Neural crest cell (in vitro differentiated cells): ENCODE results near the gene LRRC36. TPM values are rescaled to one million over a fixed set of nuclear protein-coding genes. Genes with fewer than 3 reads are reported as not detected.

Source experiments
- DNase-seq: peaks from one replicate; pipeline ENCODE4 v3.0.0; 2021; ENCODE audit warnings: low read depth, mixed read lengths, low spot score
- H3K27ac Mint-ChIP-seq: one replicate; pipeline ENCODE4 v1.8.0; 2021; ENCODE audit warnings: mild to moderate bottlenecking, mixed read lengths; ENCODE audit not compliant: unreplicated experiment
- H3K27me3 Mint-ChIP-seq: 2 replicates; pipeline ENCODE4 v1.8.0; 2021; ENCODE audit warnings: low read depth, mild to moderate bottlenecking, mixed read lengths
- H3K36me3 Mint-ChIP-seq: 2 replicates; pipeline ENCODE4 v1.8.0; 2021; ENCODE audit warnings: low read depth, mild to moderate bottlenecking, mixed read lengths
- H3K4me1 Mint-ChIP-seq: 2 replicates; pipeline ENCODE4 v1.8.0; 2021; ENCODE audit warnings: mixed read lengths
- H3K4me3 Mint-ChIP-seq: one replicate; pipeline ENCODE4 v1.8.0; 2021; ENCODE audit warnings: mild to moderate bottlenecking, mixed read lengths
- H3K9me3 Mint-ChIP-seq: 2 replicates; pipeline ENCODE4 v1.8.0; 2021; ENCODE audit warnings: mixed read lengths
- total RNA-seq: library from RNA; stranded (reverse); gene quantifications from 2 replicates; pipeline ENCODE4 v1.2.1, GENCODE V29; 2021
- TF ChIP-seq, protein P1 (sequence below): fragments of 200-600 bp; sonication (generic); conservative IDR thresholded peaks from 2 replicates; pipeline ENCODE4 v1.5.0; 2021; ENCODE audit warnings: antibody characterized with exemption, mild to moderate bottlenecking

Gene LRRC36
- total RNA-seq, 1 donor from 2014 or later: 0.21 TPM

DNA sequence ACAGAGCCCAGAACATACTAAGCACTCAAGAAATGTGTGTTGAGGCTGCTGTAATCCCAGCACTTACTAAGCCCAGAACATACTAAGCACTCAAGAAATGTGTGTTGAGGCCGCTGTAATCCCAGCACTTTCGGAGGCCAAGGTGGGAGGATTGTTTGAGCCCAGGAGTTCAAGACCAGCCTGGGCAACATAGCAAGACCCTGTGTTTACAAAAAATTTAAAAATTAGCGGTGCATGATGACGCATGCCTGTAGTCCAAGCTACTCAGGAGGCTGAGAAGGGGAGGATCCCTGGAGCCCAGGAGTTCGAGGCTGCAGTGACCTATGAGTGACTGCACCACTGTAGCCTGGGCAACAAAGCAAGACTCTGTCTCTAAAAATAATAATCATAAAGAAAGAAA lies 96.4 kb downstream of the LRRC36 start:
- Mint-ChIP-seq H3K4me1 (peaks cover 24% of the 10 kb centered on the region), H3K36me3 (no peaks in the 10 kb centered on the region), H3K9me3 (no peaks in the 10 kb centered on the region), H3K27me3 (peaks cover 44% of the 10 kb centered on the region), H3K4me3 (no peak overlapping the region), H3K27ac (no peak overlapping the region)
- TF ChIP-seq, protein P1, sequence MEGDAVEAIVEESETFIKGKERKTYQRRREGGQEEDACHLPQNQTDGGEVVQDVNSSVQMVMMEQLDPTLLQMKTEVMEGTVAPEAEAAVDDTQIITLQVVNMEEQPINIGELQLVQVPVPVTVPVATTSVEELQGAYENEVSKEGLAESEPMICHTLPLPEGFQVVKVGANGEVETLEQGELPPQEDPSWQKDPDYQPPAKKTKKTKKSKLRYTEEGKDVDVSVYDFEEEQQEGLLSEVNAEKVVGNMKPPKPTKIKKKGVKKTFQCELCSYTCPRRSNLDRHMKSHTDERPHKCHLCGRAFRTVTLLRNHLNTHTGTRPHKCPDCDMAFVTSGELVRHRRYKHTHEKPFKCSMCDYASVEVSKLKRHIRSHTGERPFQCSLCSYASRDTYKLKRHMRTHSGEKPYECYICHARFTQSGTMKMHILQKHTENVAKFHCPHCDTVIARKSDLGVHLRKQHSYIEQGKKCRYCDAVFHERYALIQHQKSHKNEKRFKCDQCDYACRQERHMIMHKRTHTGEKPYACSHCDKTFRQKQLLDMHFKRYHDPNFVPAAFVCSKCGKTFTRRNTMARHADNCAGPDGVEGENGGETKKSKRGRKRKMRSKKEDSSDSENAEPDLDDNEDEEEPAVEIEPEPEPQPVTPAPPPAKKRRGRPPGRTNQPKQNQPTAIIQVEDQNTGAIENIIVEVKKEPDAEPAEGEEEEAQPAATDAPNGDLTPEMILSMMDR: no peak
- no peak for DNase-seq

DNA sequence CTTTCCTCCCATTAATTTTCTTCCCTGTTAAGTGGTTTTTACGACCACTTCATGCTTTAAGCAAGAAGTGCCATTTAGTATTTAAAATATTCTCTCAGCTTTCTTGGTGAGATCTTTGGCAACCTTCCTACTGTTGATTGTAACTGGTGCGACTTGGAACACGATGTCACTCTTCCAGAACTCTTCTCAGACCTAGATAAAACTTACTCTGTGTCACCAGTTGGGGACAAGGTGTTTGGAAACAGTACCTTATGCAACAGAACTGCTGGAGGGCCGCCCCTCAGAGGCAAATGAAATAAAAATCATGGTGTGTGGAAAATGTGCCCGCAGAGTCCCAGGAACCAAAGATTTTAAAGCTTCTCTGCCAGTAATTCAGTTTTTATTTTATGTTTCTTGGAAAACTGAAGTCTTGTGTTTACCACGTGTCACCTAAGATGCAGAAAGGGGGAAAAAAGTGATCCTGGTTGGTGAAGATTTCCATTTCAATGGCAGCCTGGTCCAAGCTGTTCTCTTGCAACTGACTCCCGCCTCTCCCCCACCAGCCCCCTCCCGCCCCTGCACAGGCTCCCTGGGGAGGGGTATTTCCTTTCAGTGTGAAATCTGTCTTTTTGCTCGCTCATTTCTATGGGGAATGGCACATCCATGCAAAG lies 97.1 kb downstream of the LRRC36 start:
- Mint-ChIP-seq H3K27ac (no peak overlapping the region), H3K4me3 (no peak overlapping the region), H3K36me3 (no peaks in the 10 kb centered on the region), H3K27me3 (peaks cover 51% of the 10 kb centered on the region), H3K9me3 (no peaks in the 10 kb centered on the region), H3K4me1 (peaks cover 24% of the 10 kb centered on the region)
- TF ChIP-seq, protein P1: no peak
- DNase-seq: no peak

DNA sequence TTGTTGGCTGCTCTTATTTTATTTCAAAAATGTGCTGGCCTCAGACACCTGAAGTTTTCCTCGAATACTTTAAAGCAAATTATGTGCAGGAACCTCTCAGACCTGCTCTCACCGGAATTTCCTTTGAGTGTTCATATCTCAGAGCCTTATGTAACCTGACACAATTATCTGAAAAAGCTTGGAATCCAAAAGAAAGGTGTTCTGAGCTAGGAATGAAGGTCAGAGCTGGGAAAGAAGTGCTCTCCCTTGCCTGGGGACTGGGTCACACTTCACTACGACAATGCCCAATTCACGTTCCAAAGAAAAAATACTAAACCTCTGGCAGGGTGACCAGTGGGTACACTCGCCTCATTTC lies 97.6 kb downstream of the LRRC36 start:
- Mint-ChIP-seq H3K27me3 (peaks cover 55% of the 10 kb centered on the region), H3K36me3 (no peaks in the 10 kb centered on the region), H3K4me3 (no peak overlapping the region), H3K4me1 (peaks cover 23% of the 10 kb centered on the region), H3K9me3 (no peaks in the 10 kb centered on the region), H3K27ac (no peak overlapping the region)
- TF ChIP-seq, protein P1: no peak
- no peak for DNase-seq

DNA sequence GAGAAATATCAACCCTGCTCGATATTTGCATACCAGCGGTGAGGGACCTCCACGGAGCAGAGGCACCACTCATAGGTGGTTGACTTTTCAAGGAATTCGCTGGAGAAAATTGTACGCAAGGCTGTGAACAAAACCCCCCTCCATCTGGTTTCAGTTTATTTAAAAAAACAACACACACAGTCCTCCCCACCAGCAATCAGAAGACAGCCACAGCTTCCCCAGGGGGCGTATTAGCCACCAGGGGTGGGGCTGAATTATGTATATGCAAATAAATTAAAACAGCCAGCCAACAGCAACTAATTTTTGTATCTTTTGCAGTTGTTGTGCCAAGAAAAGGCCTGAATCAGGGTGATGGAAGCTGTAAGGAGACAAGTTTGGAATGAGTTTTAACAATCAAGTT lies 98.4 kb downstream of the LRRC36 start:
- peaks cover 62% of the 10 kb centered on the region for H3K27me3 Mint-ChIP-seq
- TF ChIP-seq, protein P1: no peak
- no peaks in the 10 kb centered on the region for H3K36me3 Mint-ChIP-seq
- no peak overlapping the region for H3K4me3 Mint-ChIP-seq
- peaks cover 17% of the 10 kb centered on the region for H3K4me1 Mint-ChIP-seq
- H3K9me3 Mint-ChIP-seq: no peaks in the 10 kb centered on the region
- DNase-seq: no peak
- no peak overlapping the region for H3K27ac Mint-ChIP-seq

DNA sequence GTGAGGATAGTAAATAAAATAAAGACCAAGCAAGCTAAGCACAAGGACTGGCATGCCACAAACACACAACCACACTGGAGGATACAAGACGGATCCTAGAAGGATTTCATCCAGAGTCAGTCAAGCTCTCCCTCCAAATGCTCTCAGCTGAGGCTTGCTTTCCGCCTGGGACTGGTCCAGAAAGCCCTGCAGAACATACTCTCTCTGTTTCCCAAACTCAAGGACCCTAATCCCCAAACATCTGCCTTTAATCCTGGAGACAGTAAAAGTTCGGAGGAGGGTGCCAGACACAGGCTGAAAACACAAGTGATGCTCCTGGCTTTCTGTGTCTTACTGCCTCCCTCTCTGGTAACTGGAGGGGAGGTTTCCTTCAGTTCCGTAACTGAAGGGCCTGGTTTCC lies 99.0 kb downstream of the LRRC36 start:
- no peaks in the 10 kb centered on the region for H3K36me3 Mint-ChIP-seq
- H3K4me1 Mint-ChIP-seq: peaks cover 17% of the 10 kb centered on the region
- TF ChIP-seq, protein P1: no peak
- H3K27me3 Mint-ChIP-seq: peaks cover 67% of the 10 kb centered on the region
- H3K9me3 Mint-ChIP-seq: no peaks in the 10 kb centered on the region
- H3K27ac Mint-ChIP-seq: no peak overlapping the region
- DNase-seq: no peak
- no peak overlapping the region for H3K4me3 Mint-ChIP-seq
